GM19468 (cell line): ENCODE measurements around the gene TRPM4.
"Not testable (repeated sequence)": the region's sequence is repeated elsewhere in the genome, so short reads cannot be mapped to it uniquely, and the experiment has no call there.

ENCODE experiments used
- ATAC-seq: cut with Tn5 transposase; IDR thresholded peaks from one replicate; pipeline ENCODE4 v1.9.1; 2021; ENCODE audit warnings: mild to moderate bottlenecking, moderate library complexity, moderate number of reproducible peaks; ENCODE audit not compliant: unreplicated experiment; ENCODE audit errors: extremely low read depth

The TRPM4 gene

DNA sequence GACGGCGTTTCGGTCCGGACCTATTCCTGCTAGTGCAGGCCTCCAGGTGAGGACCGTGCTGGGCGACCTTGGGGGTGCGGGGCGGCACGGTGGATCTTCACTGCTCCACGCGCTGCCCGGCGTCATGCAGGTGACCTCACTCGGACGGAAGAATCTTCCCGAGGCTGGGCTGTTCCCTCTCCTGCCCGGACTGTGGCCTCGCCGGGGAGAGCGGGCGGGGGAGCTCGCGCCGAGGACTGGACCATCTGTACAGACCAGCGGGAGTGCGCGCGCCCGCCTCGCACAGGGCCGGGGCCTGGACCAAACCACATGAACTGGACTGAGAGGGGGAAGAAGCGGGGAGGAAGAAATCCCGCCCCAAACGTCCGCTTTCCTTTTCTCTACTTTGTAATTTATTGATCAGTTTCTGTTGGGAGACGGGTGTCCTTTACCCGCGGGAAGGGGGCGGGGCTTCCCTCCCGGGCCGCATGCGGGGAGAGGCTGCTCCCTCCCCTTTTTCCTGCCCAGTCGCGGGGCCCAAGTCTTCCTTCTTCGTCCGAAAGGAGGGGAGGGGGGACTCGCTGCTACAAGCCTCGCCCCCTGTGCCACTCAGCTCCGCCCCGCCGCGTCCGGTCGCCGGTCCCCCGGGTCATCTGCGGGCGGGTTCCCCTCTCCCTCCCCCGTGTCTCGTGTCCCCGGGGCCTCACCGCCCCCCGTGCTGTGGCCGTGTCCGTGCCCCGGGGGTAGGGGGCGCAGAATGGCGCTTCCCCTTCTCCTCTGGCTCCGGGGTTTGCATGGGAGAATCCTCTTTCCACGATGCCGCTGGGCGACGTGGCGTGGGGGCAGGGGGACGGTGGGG, 7.3 kb upstream of the TRPM4 start:
- ATAC-seq: no peak

DNA sequence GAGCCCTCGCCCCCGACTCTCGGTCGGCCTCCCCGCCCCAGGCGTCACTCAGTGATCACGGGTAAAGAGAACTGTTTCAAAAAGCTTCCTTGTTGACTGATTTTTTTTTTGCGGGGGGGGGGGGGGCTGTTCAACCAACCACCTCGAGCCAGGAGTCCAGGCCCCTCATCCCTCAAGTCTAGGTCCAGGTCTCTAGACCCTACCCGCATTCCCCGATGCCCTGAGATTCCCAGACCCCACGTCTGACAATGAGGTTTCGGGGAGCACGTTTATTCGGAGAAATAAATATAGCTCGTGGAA, 6.7 kb upstream of the TRPM4 start:
- no peak for ATAC-seq

DNA sequence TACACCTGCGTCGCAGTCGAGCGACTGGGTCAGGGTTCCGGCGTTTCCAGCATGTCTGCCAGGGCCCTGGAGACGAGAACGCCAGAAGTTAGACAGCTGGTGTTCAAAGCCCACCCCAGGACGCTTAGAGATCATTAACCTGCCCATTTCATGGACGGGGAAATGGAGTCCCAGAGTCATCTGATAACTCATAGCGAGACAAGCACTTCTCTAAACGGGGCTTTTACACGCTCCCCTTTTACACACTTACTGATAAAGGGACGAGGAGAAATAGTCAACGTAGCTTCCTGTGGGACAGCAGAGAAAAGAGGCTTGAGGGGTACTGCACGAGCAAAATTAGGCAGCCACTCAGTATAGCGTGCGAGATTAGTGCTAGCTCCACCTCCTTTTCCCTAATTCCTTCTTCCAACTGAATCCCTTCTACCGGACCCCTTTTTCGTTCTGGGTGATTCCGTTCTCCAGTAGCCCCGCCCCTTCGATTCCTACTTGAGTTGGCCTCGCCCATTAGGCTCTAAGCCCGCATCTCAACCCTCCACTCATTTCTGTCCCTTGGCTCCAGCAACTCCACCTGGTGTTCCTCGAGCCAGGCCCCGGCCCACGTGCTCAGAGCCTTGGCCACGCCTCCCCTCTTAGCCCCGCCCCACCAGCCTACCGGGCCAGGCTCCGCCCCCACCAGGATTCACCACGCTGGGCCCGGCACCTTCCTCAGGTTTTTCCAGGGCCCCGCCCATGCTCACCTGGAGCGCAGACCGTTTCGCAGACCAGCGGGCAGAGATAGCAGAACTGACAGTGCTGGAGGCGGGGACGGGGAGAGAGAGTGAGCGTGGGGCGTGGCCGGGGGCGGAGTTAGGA, 6.1 kb upstream of the TRPM4 start:
- ATAC-seq: no peak

DNA sequence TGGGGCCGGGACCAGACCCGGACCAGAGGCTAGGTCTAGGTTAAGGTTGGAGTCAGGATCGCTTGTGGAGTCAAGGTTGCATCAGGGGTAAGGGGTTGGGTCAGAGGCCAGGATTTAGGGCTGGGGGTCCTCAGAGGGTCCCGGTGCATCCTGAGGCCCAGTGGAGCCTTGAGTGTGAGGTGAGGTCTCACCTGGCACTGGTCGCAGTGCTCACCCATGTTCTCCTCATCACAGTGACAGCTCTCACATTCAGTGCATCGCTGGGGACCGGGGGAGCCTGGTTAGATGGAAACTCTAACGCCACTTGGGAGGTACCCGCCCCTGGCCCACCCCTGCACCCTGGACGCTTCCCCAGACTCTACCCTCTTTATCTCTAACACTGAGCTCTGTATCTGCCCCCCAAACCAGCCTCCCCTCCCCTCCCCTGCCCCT, 5.5 kb upstream of the TRPM4 start:
- no peak for ATAC-seq

DNA sequence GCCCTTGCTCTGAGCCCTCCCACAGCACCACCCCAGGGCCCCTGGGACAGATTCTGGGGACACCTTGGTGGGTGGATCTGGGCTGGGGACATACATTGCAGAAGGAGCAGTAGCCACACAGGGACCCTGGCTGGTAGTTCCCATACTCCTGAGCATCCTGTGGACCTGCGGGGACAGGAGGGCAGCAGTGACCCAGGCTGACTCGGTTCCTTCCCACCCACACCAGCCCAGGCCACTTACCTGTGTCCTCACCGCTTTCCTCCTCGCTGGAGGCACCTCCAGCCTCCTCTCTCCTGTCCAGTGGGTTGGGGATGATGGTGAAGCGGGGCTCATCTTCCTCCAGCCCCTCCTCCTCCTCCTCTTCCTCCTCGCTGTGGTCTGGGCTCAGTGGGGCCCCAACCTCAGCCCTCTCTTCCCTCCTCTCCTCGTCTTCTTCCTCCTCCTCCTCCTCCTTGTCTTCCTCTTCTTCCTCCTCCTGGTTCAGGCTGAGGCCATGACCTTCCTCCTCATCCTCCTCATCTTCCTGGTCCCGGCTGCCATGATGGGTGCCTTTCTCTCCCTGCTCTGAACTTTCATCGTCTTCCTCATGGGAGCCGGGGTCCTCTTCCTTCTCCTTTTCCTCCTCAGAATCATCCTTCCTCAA, 4.3 kb upstream of the TRPM4 start:
- ATAC-seq: no peak

DNA sequence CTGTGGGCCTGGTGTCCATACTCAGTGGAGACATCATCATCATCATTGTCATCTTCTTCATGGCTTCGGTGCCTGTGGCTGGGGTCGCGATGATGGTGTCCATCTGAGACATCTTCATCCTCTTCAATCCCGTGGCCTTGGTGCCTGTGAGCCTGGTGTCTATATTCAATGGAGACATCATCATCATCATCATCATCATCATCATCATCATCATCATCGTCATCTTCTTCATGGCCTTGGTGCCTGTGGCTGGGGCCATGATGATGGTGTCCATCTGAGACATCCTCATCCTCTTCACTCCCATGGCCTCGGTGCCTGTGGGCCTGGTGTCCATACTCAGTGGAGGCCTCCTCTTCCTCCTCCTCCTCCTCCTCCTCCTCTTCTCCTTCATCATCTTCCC, 3.3 kb upstream of the TRPM4 start:
- ATAC-seq: no peak

DNA sequence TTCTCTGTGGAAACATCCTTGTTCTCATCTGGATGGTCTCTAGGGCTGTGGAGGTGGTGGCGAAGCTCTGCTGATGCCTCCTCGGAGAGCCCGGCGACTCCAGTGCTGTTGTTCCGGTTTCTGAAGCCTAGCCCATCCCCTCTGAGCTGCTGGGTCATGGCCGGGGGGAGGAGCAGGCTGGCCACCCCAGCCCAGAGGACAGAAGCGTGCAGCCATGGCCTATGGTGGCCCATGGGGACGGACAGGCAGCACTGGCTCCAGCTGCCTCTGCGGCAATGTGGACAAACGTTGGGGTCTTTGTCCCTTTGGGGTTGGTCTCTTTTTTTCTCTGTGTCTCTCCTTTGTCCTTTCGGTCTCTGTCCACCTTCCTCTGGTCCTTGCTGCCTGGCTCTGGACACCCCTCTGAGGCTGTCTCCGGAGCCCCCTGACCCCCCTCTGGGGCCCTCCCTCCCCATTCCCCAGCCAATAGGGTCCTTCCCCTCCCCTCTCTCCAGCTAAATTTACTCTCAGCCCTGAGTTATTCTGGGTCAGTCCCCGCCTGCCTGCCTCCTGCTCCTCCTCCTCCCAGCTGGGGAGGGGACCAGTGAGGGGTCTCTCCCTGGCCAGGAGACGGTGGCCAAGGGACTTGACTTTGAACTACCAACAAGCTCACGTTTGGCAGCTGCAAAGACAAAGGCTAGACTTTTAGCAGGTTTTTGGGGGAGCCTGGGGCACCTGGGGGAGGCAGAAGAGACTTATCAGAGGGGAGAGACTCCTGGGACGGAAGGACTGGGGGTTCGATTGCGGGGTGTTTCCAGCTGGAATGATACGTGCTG, 2.4 kb upstream of the TRPM4 start, which contains the start of gene HRC:
HRC (minus strand) TSS at position 392 of the 815 bp plus-strand sequence; CDS start at position 233, 159 bp downstream.
- no peak for ATAC-seq

DNA sequence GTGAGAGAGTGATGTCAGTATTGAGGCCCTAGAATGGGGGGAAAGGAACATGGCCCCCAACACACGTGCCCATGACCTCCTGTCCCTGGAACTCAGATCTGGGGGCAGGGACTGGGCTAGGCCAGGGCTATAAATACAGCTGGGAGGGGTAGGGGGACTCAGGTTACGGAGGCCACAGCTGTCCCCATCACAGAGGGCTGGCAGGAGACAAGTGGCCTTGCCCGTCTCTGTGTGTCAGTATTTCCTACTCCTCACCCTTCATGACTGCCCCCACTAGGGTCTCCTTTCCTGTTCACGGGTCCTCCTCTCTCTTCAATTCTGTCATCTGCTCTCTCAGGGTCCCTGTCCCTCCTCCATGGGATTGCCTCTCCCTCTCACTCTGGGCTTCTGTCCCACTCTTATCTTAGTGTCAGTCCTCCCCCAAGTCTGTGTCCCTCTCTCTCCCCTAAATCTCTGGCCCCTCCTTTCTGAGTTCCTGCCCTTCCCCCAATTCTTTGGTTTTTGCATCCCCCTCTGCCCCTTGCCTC, 1.7 kb upstream of the TRPM4 start:
- ATAC-seq: no peak

DNA sequence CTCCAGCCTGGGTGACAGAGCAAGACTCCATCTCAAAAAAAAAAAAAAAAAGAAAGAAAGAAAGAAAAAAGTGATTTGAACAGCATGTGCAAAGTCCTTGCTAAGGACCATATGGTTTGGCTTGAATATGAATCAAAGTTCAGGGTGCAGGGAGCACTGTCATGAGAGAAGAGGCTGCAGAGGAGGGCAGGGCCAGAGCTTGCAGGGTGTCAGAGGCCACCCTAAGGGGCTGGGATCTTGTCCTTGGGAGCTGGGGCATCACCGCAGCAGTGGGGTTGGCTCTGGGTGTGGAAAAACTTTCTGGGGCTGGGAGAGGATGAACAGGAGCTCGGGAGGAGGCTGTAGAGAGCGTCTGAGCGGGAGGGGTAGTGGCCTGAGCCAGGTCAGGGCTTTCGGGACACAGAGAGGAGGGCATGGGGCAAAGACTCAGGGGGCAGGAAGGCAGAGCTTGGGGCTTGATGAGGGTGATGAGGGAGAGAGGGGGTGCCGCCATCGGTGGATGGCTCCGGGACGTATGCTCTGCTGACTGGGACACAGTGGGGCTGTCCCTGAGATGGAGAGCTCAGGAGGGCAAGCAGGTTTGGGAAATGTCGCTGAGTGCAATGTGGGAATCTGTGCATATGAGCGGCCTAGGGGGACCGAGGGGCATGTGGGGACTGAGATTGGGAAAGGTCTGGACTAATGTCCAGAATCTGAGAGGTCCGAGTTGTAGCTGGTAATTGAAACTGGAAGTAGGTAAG, 3.0 kb downstream of the TRPM4 start:
- no peak for ATAC-seq

DNA sequence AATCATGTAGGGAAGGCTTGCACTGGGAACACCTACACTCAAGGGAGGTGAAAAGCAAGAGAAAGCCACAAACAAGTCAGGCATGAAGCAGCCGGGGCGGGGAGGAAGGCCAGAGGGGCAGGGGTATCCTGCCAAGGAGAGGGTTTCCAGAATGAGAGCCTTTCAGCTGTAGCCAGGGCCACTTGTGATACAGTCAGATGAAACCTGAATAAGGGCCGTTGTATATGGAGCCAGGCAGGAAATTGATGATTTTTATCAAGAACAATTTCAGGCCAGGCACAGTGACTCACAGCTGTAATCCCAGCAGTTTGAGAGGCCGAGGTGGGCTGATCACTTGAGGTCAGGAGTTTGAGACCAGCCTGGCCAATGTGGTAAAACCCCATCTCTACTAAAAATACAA, 4.4 kb downstream of the TRPM4 start:
- no peak for ATAC-seq

DNA sequence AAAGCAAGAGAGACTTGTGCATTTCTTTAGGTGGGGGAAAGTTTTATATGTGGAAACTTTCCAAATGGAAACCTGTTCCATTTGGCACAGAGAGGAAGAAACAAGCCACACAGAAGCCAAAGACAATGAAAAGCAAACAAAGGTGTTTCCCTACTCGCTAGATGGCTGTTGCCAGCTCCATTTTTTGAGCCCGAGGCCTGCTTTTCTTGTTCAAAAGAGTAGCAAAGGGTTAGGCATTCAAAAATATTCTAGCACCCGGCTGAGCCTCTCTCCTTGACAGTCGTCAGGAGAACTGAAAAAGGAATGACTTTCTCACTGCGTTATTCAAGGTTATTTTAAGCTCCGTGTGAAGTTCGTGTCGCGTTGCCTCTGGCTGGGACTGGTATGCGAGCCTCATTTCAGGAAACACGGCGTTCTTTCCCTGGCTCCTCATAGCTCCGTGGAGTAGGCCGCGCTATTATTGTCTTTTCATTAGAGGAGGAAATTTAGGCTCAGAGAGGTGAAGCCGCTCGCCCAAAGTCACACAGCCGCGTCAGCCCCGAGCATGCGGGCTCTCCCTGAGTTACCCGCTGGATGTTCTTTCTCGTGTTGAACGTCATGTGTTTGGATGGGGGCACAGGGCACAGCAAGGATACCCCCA, 7.6 kb downstream of the TRPM4 start:
- no peak for ATAC-seq

DNA sequence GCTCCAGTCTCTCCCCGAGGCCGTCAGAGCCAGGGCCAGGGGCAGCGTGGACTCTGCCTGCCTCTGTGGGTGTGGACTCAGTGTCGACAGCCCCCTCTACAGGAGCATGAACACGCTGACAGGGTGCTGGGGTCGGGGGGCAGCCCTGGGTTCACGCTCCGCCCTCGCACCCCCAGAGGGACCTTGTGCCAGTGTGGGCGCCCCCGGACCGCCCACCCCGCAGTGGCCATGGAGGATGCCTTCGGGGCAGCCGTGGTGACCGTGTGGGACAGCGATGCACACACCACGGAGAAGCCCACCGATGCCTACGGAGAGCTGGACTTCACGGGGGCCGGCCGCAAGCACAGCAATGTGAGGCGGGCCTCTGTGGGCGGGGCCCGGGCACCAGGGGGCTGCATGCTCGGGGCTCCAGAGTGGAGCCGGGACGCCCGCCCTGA, 8.3 kb downstream of the TRPM4 start:
- ATAC-seq: no peak

DNA sequence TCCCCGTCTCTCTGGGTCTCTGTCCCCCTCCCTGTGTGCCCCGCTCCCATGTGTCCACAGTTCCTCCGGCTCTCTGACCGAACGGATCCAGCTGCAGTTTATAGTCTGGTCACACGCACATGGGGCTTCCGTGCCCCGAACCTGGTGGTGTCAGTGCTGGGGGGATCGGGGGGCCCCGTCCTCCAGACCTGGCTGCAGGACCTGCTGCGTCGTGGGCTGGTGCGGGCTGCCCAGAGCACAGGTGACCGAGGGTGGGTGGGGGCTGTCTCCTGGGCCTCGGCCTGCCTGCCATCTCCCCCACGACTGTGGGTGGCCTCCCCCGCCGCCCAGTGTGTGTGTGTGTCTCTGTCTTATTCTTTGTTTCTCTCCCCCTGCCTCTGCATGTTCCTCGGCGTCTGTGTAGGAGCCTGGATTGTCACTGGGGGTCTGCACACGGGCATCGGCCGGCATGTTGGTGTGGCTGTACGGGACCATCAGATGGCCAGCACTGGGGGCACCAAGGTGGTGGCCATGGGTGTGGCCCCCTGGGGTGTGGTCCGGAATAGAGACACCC, 10.3 kb downstream of the TRPM4 start:
- no peak for ATAC-seq

DNA sequence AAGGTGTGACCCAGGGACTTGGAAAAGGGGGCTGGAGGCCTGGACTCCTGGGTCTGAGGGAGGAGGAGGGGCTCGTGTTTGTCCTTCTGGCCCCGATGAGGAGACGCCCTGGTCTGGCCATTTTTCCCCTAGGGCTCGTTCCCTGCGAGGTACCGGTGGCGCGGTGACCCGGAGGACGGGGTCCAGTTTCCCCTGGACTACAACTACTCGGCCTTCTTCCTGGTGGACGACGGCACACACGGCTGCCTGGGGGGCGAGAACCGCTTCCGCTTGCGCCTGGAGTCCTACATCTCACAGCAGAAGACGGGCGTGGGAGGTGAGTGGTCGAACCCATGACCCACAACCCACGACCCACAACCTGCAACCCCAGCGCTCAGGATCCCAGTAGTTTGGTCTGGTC, 10.8 kb downstream of the TRPM4 start:
- ATAC-seq: no peak

DNA sequence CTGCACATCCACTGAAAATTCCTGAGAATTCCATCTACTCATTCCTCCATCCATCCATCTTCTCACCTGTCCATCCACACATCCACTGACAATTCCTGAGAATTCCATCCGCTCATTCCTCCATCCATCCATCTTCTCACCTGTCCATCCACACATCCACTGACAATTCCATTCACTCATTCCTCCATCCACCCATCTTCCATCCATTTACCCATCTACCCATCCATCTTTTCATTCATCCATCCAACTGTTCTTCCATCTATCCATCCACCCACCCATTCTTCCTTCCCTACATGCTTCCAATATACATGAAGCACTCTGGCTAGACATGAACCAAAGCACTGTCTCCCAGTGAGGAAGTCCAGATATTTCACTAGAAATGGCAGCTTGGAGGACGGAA, 15.6 kb downstream of the TRPM4 start:
- no peak for ATAC-seq

DNA sequence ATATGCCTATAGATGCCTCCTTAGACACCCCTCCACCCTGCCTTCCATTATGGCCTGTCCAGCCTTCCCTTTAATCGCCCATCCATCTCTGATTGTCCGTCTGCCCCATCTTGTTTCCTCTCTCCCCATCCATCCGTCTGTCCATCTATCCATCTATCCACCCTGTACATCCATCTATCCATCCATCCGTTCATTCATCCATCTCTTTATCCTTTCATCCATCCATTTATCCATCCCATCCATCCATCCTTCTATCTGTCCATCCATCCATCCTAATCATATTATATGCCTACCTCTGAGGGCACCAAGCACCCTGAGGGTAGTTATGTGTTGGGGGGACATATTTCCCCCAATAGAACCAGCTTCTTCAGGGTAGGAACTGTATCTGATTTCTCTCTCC, 23.1 kb downstream of the TRPM4 start:
- ATAC-seq: no peak

DNA sequence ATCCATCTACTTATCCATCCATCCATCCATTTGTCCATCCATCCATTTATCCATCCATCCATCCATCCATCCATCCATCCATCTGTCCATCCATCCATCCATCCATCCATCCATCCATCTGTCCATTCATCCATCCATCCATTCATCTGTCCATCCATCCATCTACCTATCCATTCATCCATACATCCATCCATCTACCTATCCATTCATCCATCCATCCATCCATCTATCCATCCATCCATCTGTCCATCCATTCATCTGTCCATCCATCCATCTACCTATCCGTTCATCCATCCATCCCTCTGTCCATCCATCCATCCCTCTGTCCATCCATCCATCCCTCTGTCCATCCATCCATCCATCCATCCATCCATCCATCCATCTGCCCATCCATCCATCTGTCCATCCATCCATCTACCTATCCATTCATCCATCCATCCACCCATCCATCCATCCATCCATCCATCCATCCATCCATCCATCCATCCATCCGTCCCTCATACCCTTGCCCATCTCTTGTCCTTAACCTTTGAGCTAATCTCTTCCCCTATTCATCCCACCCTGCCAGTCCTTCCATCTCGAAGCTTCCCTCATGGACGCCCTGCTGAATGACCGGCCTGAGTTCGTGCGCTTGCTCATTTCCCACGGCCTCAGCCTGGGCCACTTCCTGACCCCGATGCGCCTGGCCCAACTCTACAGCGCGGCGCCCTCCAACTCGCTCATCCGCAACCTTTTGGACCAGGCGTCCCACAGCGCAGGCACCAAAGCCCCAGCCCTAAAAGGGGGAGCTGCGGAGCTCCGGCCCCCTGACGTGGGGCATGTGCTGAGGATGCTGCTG, 24.6 kb downstream of the TRPM4 start:
- ATAC-seq: not testable (repeated sequence)
